NCI-H2107 (cell line): ENCODE results near the gene USH1G.
"Not testable (repeated sequence)": the region's sequence is repeated elsewhere in the genome, so short reads cannot be mapped to it uniquely, and the experiment has no call there.

Source experiments
- DNase-seq: peaks from one replicate; lab custom pipeline; 2025; lab: John Stamatoyannopoulos, UW

The USH1G gene

DNA sequence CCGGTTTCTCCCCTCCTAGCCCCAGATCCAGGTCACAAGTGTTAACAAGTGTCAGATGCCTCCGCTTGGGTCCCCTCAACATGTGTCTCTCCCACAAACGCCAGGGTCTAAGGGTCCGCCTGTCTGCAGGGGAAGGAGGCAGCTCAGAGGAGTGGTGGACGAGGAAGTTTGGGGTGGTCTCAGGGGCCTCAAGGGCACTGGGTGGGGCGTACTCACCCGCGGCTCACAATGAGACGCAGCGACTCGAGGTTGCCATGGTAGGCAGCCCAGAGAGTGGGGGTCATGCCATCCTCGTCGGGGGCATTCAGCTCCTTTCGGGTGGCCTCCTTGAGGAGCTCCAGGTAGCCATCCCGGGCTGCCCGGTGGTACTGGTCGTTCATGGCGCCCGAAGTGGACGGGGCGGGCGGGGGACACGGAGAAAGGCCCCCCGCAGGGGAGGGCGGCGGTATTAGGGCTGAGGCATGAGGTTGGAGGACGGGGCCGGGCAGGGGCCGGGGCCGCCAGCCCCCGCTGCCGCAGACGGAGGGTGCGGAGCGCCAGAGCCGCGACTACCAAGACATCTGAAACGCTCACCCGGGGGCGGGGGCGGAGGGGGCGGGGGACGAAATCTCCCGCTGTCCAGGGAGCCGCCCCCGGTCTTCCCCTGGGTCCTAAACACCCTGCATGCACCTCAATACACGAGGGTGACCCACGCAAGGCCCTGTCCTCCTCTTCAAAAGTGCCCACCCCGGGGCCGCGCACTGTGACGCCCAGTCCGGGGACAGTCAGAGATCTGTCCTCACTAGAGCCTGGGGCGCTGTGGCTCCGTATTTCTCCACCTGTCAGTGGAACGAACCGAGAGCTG, at the start of gene USH1G:
Gene USH1G (minus strand): TSS at position 562 of the 844 bp plus-strand sequence. CDS start 182 bp downstream, at position 380.
- DNase-seq = no peak

DNA sequence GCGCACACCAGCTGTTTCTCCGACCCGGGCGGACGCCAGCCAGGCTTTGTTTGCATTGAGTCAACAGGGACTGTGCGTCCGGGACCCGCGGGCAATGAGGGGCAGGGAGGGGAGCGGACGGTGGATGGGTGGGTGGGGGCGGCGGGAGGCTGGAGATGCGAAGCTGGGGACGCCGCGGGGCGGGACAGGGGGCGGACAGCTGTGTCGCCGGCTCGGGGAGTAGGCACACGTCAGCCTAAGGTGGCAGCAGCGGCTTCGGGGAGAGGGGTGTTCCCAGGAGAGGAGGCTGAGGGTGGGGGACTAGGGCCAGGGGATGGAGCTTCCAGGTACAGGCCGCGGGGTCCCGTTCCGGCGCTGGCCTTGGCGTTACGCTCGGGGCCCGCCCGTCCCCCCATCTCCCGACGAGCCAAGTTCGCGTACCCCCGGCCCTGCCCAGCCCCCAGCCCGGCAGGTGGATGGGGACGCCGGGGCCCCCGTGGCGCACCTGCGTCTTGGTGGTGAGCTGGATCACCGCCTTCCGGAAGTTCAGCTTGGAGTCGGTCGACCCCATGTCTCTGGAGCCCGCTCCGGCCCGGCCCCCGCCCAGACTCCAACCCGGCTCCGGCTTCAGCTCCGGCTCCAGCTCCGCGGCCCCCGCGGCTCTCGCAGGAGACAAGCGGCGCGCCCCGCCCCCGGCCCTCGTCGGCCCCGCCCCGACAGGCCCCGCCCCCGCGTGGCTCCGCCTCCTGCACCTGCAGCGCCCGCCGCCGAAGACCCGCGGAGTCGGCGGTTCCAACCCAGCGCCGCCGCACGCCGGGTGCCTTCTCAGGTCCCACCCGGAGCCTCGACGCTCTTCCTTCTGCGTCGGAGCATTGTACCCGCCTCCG, 49.3 kb upstream of the USH1G start, which contains the start of gene HID1:
Gene HID1 (minus strand): TSS at position 653 of the 866 bp plus-strand sequence. CDS start 103 bp downstream, at position 550.
- peak; percentile 27 for DNase-seq

- DNase-seq = no peak
Observed at GRCh38 chr17:74971842-74972106, 48.7 kb upstream of the USH1G start.

DNA sequence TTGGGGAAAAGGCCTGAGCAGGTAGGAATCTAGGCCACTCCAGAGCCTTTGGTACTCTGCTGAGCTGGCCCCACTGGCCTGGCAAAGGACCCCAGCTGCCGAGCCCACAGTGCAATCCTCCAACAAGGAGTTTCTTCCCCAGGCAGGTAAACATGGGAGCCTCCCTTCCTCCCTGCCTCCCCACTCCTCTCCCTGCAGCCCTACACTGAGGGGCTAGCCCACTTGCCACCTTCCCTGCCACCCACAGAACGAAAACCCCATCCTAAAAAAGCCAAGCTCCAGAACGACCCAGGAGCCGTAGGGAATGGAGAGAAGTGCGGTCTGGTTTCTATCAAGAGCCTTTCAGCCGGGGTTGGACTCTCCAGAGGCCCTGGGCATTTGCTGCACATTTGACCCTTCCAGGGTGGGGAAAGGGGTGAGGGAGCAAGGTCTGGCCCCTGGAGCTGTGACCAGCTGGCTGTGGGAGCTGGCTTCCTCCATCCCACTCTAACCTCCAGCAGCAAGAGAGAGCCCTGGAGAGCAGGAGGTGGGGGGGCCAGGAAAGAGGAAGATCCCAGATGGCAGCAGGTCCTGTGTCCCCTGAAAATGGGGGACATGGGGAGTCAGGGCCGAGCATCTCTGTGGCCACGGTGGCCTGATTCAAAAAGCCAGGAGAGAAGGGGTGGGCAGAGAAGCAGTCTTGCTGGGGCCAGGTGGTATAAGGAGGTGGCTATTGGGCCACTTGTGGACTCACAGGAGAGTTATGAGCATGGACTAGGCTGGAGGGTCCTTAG, 48.2 kb upstream of the USH1G start:
- DNase-seq = no peak

DNA sequence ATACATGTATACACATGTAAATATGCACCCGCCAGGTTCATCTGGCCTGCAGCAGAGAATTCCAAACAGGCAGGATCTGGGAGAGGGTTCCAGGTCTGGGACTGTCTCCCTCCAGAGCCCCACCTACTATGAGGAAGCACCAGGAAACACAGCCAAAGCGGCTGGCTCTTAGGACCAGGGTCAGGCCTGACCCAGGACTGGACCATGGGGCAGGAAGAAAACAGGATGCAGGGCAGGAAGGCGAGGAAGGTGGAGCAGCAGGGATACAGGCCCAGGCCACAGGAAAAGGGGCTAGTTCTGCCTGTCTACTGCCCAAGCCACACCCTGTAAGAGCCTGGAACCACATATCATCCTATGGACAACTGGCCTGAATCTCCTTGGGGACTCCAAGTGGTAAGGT, 47.3 kb upstream of the USH1G start:
- DNase-seq = no peak

- not testable (repeated sequence) for DNase-seq
Observed at GRCh38 chr17:74969501-74969900, 46.4 kb upstream of the USH1G start.

DNA sequence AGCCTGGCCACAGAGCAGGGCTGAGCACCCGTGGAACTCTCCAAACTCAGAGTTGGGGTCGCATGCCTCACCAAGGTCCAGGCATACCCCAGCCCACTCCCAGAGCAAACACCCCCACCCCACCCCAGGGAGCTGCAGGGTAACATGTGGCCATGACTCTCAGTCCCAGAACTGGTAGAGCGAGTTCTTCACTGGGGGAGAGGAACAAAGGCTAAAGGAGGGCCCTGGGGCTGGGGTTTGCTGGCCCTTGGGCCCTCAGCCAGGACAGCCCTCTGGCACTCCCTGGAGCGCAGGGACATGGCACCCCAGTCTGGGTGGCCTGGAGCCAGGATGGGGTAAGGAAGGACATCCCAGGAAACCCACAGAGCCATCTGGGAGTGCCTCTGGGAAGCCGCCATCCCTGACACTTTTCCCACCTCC, 45.3 kb upstream of the USH1G start:
- DNase-seq = no peak

DNA sequence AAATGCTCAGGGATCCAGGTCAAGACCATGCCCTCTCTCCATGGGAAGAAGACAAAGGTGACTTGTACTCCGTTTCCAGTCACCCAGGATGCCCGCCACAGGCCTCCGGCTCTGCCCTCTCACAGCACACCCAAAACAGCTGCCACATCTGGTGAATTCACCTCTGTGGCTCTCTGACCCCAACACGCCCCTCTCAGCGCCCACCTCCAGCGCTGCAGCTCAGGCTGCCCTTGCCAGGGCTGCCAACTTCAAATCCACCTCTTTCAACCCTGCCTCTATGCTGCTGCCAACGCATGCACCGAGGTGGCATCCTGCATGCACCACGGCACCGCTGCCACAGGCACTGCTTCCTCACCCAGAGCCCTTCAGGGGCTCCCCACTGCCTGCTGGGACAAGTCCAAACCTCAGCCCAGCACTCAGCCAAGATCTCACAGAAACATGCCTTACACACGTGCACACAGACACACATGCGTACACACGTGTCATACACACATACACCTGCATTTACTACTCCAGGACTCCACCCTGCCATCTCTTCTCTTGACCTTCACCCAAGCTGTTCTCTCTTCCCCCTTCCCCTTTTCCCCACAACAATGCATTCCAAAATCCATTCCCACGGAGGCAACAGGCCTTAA, 42.0 kb upstream of the USH1G start:
- DNase-seq = no peak

DNA sequence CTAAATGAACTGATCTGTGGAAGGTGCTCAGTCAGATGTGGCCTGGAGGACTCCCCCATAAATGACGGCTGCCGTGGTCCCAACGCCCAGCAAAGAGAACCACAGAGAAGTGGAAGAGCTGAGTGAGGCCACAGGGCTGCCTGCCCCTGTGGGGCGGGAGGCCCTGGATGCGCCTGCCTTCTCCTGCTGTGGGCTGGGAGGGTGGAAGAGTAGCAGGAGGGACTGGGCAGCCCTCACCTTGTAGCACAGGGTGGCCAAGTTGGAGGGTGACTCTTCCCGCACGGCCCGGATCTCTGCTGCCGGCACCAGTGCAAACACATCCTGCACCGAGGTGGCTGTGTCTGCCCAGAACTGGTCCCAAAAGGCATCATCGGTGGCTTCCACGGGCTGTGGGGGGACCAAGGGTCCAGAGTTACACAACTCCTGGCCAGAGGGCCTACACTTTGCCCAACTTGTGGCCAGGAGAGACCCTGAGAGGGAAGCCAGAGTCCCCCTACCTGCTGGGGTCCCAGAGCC, 41.2 kb upstream of the USH1G start:
- no peak for DNase-seq

- DNase-seq = no peak
Observed at GRCh38 chr17:74963656-74964055, 40.6 kb upstream of the USH1G start.

GRCh38 chr17:74962622-74963394, 39.8 kb upstream of the USH1G start:
- no peak for DNase-seq

DNA sequence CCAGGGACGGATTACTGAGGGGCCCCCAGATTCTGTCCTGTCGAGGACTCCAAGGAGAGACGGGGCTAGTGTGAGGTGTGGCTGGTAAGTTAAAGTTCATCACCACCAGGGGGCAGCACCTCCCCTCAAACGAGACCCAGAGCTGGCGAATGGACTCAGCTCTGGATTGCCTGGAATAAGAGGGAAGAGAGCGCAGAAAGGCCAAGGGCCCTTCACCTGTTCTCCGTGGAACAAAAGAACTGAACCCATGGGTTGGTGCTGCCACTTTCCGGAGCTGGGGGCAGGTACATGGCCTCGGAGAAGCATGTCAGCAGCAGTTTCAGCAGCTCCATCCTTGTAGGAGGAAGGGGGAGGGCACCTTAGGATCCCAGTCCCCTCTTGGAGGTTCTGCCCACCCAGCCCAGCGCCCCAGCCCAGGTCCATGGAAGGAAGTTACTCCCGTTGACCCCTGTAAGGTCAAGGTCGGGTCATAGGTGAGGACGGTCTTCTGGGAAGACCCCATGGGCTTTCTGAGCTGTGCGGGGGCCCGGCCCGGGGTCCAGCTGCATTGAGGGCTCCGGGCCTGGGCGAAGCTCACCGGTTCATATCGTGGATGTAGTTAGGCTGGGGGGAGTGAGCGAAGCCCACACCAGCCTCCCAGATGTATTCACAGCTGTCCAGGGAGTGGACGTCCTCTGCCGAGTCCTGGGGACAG, 38.7 kb upstream of the USH1G start:
- peak; percentile 57 for DNase-seq

GRCh38 chr17:74960570-74961342, 37.7 kb upstream of the USH1G start:
- no peak for DNase-seq

DNA sequence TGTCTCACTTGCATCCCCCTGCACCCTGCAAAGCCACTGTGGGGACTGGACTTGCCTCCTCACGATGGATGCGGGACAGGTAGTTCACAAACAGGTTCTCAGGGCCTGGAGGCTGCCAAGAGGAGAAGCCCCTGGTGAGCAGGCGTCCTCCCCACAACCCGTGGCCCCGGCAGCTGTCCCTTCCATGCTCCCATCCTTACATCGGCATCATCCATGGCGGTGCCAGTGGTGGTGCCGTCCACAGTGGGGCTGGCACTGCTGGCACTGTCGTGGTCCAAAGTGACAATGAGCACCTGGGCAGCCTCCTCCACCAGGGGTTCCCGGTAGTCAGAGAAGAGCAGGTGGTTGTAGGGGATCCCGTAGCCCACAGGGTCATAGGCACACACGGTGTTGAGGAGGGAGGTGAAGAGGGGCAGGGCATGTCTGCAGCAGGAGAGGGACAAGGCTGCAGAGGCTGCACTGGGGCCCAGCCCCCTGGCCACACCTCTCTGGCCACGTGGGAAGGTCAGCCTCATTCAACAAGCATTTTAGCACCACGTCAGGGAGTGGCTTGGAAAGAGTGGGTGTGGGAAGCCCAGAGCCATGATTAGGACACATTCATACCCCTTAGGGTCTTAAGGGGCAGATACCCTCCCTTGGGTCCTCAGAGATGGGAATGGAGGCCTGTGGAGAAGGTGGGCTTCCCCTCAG, 36.9 kb upstream of the USH1G start:
- no peak for DNase-seq

- no peak for DNase-seq
Observed at GRCh38 chr17:74957935-74958740, 35.1 kb upstream of the USH1G start.

DNA sequence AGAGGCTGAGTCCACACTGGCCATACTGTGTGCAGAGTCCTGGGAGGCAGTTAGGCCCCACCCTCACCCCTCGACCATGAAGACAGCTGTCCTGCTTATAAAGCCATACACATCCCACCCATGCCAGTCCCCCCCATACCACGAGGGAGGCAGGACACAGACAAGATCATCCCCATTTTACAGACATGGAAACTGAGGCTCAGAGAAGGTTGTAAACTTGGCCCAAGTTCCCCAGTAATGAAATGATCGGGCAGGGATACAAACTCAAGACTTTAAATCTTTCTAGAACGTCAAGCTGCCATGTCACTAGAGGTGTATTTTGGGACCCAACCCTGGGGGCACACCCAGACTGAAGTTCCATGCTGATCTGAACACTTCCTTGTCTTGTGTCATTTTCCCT, 33.0 kb upstream of the USH1G start:
- no peak for DNase-seq

DNA sequence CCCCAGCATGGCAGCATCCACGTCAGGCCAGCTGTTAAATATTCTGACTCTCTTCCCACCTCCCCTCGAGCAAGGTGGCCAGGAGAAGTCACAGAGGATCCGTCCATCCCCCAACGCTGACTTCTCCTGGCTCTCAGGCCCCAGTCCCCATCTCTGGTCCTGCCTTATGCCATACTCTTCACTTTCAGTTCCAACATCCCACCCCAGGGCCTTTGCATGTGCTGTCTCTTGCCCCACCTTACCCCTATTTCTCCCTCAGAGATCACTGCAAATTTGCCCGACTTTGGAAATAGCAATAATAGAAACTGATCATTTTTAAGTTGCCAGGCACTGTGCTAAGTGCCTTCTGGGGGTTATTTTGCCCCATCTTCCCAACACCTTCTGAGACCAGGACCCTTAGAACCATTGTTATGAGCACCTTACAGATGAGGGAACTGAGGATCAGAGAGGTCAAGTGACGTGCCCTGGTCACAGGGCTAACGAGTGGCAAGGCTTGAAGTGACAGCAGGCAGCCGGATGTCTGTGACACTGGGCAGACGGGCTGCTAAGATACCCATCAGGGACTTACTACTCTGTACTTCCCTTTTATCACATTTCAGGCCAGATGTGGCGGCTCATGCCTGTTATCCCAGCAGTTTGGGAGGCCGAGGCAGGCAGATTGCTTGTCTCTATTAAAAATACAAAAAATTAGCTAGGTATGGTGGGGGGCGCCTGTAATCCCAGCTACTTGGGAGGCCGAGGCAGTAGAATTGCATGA, 31.8 kb upstream of the USH1G start:
- DNase-seq = no peak
